ENCODE results near the gene IL20.
"Not testable (repeated sequence)": the region's sequence is repeated elsewhere in the genome, so short reads cannot be mapped to it uniquely, and the experiment has no call there.

IL20 gene

DNA sequence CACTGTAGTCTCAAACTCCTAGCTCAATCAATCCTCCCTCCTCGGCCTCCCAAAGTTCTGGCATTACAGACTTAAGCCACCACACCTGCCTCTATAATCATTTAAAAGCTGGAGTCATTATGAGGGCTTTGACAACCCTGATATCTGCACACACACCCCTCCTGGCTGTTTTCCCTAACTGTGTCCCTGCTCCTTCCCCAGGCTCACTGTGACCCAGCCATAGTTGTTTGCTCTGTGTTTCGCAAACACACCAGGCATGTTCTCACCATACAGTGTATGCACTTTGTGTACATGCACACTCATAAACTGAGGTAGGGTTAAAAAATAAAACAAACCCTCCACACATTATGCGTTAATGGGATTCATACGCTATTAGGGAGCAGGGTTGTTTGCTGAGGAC lies 21.8 kb upstream of the IL20 start:
- DNase-seq (ENCODE audit: low read depth): no peak

DNA sequence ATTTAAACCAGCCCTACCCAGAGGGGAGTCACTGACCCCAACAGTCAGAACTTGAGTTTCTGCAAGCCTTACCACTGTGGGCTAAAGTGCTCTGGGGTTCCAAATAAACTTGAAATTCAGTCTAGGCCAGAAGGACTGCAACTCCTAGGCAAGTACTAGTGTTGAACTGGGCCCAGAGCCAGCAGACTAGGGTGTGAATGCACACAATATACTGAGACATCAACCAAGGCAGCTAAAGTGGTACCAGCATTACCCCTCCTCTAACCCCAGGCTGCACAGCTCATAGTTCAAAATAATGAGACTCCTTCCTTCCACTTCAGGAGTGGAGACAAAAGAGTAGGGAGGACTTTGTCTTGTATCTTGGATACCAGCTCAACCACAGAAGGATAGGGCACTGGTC lies 18.9 kb upstream of the IL20 start:
- DNase-seq (ENCODE audit: low read depth): no peak

DNA sequence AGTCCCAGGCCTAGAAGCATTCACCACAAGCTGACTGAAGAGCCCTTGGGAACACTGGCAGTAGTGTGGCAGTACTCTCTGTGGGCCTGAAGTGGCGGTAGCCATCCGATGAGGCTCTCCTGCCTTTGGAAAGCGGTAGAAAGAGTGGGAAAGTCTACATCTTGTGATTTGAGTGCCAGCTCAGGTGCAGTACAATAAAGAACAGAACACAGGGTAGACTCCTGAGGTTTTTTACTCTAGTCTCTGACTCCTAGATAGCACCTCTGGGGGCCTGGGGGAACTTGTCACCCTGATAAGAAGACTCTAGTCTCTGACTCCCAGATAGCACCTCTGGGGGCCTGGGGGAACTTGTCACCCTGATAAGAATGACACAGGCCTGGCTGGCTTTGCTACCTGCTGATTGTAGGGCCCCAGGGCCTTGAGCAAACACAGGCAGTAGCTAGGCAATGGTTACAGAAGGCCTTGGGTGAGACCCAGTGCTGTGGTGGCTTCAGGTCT lies 18.0 kb upstream of the IL20 start:
- DNase-seq (ENCODE audit: low read depth): no peak

DNA sequence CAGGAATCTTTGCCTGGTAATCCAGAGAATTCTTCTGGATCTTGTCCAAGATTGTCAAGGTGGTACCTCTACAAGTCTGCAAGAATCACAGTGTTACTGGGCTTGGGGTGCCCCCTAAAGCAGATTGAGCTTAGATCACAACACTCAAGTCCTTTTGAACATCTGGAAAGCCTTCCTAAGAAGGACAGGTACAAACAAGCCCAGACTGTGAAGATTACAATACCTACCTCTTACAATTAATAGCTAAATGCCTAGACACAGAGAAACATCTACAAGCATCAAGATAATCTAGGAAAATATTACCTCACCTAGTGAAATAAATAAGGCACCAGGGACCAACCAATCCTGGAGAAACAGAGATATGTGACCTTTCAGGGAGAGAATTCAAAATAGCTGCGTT lies 17.5 kb upstream of the IL20 start:
- no peak for DNase-seq (ENCODE audit: low read depth)

DNA sequence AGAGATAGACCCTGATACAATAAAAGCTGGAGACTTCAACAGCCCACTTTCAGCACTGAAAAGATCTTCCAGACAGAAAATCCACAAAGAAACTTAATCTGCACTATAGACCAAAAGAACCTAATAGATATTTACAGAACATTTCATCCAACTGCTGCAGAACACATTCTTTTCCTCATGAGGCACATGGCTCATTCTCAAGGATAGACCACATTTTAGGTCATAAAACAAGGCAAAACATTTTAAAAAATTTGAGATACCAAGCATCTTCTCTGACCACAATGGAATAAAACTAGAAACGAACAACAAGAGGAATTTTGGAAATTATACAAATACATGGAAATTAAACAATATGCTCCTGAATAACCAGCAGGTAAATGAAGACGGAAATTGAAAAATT lies 15.0 kb upstream of the IL20 start:
- no peak for DNase-seq (ENCODE audit: low read depth)

DNA sequence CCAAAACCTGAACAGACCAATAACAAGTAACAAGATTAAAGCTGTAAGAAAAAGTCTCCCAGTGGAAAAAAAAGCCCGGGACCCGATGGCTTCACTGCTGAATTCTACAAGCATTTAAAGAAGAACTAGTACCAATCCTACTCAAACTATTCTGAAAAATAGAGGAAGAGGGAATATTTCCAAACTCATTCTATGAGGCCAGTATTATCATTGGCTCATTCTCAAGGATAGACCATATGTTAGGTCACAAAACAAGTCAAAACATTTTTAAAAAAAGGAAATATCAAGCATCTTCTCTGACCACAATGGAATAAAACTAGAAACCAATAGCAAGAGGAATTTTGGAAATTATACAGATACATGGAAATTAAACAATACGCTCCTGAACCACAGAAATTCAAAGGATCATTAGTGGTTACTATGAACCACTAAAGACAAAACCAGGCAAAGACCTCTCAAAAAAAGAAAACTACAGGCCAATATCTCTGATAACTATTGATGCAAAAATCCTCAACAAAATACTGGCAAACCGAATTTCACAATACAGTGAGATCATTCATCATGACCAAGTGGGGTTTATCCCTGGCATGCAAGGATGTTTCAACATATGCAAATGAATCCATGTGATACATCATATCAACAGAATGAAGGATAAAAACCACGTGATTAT lies 13.9 kb upstream of the IL20 start:
- DNase-seq (ENCODE audit: low read depth): no peak

DNA sequence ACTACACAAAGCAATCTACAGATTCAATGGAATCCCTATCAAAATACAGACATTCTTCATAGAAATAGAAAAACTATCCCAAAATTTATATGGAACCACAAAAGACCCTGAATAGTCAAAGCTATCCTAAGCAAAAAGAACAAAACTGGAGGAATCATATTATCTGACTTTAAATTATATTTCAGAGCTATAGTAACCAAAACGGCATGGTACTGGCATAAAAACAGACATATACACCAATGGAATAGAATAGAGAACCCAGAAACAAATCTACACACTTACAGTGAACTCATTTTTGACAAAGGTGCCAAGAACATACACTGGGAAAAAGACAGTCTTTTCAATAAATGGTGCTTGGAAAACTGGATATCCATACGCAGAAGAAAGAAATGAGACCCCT lies 12.8 kb upstream of the IL20 start:
- not testable (repeated sequence) for DNase-seq (ENCODE audit: low read depth)

DNA sequence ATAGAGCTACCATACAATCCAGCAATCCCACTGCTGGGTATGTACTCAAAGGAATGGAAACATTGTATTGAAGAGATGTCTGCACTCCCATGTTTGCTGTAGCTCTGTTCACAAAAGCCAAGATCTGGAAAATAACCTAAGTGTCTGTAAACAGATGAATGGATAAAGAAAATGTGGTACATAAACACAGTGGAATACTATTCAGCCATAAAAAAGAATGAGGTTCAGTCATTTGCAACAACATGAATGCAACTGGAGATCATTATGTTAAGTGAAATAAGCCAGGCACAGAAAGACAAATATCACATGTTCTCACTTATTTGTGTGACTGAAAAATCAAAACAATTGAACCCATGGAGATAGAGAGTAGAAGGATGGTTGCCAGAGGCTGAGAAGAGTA lies 11.7 kb upstream of the IL20 start:
- DNase-seq (ENCODE audit: low read depth): not testable (repeated sequence)

DNA sequence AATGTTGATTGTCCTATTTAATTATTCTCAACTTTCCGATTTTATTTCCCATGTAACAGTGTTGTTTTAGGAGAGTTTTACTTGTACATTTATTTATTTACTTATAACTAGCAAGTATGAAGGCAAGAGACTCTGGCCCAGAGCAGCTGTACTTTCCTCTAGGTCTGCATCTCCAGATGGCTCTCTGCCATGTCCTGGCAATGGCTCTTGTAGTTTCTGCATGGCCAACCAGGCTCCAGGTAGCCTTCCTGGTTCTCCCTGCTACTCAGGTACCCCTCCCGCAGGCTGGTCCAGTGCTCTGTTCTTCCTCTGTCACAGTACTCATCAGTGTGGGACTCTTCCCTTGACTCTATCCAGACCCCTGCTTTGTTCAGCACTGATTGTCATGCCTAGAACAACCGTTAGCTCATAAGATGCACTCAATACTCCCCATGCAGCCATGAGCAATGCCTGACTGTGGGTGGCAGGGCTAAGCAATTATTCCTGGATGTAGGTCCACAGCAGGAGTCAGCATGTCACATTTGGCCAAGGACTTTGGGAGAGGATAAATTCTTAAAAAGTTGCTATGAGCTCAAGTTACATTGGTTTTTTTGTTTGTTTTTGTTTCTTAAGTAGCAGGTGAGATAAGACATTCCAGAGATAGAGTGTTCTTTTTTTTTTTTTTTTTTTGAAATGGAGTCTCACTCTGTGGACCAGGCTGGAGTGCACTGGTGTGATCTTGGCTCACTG lies 10.9 kb upstream of the IL20 start:
- DNase-seq (ENCODE audit: low read depth): no peak

DNA sequence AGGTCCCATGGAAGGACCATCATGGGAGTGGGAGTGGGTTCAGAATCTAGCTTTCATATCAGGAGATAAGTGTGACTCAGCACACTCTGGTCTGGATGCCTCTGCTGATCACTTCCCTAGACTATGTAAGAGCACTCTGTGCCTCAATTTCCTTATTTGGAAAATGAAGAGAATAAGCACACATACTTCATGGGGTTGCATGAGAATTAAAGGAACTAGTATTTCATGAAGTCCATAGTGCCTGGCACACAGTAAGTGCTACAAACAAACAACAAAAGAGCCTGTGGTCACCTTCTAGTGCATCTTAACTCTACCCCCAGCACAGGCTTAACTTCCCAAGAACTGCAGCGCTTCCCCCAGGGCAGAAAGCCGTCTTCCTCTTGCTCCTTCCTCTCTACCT lies 9.6 kb upstream of the IL20 start:
- no peak for DNase-seq (ENCODE audit: low read depth)

DNA sequence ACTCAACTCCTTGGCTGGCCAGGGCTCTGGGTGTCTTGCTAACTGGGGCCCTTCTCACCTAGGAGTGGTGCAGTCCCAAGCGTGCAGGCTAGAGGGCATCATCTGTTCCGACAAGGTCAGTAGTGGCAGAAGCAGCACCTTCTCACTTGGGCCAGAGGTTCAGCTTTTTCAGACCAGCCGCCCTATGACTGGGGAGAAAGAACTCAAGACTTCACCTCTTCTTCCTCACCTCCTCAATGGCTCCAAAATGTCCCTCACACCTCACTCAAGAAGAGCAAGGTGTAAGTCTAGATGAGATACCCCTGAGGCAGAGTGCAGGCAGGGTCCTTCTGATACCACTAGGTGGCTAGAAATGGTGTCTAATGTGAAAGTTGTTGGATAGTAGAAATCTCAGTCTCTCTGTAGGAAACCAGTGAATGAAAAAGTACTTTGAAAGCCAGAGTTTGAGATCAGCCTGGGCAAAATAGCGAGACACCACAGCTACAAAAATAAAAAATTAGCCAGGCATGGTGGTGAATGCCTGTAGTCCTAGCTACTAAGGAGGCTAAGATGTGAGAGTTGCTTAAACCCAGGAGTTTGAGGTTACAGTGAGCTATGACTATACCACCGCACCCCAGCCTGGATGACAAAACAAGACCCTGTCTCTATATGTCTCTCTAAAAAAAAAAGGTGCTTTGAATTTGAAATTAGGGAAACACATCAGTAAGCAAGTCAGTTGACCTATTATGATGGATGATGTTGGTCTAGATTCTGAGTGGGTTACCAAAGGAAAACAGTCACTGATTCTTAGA lies 8.6 kb upstream of the IL20 start:
- no peak for DNase-seq (ENCODE audit: low read depth)

DNA sequence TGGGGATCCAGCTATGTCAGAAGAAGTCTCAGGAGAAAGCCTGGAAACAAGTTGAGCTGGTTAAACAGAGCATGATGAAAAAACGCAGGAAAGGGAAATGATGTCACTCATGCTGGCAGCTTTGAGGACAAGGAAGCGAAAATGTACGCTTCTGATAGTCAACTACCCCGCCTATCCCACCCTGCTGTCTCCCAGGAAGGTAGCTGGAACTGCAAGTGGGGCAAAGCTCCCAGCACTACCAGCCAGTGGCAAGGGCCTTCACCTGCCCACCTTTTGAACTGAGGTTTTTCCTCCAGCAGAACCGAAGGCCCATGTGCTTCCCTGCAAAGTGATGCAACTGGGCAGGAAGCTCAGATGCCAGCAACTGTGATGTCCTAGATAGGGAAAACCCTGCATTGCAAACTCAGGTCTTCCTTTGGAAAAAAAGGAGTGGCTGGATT lies 6.3 kb upstream of the IL20 start:
- no peak for DNase-seq (ENCODE audit: low read depth)

DNA sequence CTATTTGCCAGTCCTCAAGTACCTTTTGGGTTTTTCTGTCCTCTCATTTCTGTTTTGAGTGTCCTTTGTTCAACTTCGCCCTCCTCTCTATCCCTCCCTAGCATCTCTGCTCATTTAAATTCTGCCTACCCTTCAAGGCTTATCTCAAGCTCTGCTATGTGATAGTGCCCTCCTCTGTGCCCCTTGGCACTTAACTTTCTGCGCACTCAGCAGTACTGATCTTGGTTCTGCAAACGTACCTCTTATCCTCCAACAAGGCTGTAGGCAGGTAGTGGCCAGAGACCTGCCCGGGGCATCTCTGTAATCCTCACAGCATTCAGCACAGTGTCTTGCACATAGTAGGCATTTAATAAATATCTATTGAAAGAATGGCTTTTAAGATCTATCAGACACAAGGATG lies 5.3 kb upstream of the IL20 start:
- no peak for DNase-seq (ENCODE audit: low read depth)

DNA sequence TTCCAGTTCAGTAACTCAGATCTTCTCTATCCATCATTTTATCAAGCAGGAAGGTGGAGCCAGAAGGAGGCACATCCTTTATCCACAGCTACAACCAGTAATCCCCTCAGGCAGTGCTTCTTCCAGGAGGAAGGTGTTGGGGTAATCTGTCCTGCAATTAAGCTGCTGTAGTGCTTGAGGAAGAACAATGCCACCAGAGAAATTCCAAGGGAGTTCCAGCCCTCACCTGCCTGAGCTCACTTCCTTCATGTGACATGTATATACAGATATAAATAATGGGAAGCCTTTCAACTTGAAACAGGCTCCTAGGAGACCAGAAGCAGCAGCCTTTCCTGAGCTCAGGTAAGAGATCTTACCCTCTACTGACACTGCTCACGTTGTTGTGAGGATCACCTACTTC lies 2.2 kb upstream of the IL20 start:
- DNase-seq (ENCODE audit: low read depth): no peak

DNA sequence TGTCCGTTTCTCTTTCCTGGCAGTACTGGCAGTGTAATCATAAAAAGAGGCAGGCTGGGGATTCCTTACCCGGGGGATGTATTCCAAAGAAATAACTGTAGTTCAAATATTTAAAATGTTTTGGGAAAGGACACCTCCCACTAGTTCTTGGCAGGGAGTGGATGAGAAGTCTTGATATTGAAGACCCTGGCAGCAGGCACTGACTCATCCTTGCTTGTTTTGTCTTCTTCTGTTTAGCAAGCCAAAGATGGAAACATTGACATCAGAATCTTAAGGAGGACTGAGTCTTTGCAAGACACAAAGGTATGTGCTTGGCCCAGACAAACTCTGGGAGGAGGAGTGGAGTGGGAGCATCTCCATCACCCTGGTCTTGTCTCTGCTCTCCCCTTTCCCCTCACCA lies 639 bp downstream of the IL20 start:
- DNase-seq (ENCODE audit: low read depth): no peak

DNA sequence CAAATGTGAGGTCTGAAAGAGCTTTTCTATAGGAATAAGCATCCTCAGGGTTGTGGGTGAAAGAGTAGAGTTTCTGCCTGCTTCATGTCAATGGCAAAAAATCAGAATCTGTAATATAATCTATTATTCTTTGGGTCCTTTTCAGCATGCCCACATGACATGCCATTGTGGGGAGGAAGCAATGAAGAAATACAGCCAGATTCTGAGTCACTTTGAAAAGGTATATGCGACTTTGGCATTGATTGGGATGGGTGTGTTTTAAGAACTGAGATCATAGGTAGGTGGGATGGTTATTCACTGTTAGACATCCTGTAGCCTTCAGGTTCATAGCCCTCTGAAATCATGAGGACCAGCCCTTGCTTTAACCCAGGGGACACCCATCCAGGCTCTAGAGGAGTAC lies 1.8 kb downstream of the IL20 start:
- no peak for DNase-seq (ENCODE audit: low read depth)

DNA sequence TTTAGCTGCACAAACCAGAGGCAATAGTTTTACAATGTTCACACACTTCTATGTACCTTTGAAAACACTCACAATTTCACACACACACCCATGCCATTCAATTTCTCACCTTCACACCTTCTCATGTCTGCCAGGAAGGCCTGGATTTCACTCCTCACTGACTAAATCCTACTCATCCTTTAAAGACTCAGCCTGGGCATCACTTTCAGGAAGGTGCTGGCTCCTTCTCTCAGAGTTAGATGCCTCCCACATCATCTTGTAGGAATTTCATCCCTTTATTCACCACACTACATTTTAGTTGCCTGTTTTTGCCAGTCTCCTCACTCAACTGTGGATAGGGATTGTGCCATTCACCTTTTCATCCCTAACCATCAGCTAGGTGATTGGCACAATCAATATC lies 2.3 kb downstream of the IL20 start:
- DNase-seq (ENCODE audit: low read depth): no peak

DNA sequence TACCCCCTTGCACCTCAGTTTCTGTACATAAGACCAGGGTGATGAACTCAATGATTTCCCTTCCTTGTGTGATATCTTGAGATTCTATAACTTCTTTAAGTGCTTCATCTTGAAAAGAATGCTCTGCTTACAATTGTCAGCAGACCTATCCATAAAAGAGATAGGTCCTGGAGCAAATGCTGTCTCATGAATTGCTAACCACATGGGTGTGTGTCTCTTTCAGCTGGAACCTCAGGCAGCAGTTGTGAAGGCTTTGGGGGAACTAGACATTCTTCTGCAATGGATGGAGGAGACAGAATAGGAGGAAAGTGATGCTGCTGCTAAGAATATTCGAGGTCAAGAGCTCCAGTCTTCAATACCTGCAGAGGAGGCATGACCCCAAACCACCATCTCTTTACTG lies 2.8 kb downstream of the IL20 start:
- no peak for DNase-seq (ENCODE audit: low read depth)

DNA sequence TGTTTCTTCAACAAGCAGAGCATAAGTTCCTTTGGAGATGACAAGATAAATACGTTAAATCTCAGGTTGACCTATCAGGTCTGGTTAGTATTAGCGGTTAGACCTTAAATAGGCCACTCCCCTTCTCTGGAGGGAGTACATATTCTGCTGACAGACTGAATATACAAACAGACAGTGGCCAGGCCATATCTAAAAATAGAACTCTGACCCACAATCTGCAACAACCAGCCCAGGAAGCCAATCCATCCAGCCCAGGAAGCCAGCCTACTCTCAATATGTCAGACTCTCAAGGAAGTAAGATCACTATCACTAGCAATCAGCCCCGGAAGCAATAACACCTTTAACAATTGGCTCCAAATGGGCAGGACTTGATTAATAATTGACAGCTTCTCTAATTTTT lies 6.7 kb downstream of the IL20 start:
- no peak for DNase-seq (ENCODE audit: low read depth)

DNA sequence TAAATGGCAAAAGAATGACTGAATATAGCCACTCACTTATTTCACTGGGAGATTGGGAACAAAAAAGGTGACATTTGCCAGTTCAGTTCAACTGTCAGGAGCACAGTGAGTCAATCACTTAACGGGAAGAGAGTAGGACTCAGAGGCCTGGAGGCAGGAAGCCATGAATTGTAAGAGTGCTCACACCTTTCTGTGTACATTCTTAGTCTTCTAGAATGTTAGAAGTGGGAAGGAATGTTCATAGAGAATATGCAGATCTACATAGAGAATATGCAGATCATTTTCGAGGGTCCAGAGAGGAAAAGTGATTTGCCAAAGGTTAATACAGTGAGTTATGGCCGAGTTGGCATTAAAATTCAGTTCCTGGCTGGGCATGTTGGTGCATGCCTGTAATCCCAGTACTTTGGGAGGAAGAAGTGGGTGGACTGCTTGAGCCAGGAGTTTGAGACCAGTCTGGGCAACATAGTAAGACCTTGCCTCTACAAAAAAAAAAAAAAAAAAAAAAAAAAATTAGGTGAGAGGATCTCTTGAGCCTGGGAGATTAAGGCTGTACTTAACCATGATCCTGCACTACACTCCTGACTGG lies 8.3 kb downstream of the IL20 start:
- DNase-seq (ENCODE audit: low read depth): no peak

DNA sequence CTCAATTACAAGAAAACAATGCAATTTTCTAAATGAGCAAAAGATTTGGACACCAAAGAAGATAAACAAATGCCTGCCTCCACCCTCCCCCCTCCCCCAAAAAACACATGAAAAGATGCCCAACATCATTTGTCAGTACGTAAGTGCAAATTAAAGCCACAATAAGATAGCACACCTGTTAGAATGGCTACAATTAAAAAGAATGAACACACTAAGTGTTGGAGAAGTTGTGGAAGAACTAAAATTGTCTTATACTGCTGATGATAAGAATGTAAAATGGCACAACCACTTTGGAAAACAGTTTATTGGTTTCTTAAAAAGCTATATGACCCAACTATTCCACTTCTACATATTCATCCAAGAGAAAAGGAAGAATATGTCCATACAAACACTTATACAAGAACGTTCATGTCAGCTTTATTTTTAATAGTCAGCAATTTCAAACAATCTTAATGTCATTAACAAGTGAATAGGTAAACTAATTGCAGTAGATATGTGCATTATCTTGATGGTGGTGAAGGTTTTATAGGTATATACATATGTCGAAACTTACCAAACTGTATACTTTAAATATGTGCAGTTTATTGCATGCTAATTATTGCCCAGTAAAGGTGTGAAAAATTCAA lies 10.4 kb downstream of the IL20 start:
- DNase-seq (ENCODE audit: low read depth): no peak

DNA sequence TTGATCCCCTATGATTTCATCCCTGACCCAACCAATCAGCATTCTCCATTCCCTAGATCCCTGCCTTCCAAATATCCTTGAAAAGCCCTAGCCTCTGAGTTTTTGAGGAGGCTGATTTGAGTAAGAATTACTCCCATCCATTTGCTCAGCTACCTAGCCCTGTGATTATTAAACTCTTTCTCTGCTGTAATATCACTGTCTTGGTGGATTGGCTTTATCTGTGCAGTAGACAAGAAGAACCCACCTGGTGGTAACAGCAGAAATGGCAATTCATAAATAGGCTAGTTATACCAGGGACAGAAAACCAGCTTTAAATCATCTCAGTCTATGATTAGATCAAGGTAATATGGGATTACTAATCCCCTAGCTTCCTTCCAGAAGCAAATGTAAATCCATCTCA lies 13.0 kb downstream of the IL20 start:
- DNase-seq (ENCODE audit: low read depth): no peak
